H9 (cell line): ENCODE measurements around the gene GPS1. TPM values are rescaled to one million over a fixed set of nuclear protein-coding genes. Genes with fewer than 3 reads are reported as not detected.

Source experiments
- DNase-seq: peaks from one replicate; pipeline ENCODE4 v3.0.0-alpha.2; 2017
- H2AFZ ChIP-seq: one replicate; pipeline ENCODE4 v1.6.1; 2013; ENCODE audit warnings: mild to moderate bottlenecking, low read length, control low read depth, moderate library complexity
- H2AK5ac ChIP-seq: 2 replicates; pipeline ENCODE4 v1.6.1; 2013; ENCODE audit warnings: low read length, control low read depth, mixed read lengths; ENCODE audit not compliant: insufficient read length
- H2BK120ac ChIP-seq: one replicate; pipeline ENCODE4 v1.6.1; 2013; ENCODE audit warnings: low read depth, mild to moderate bottlenecking, low read length, control low read depth, inconsistent platforms; ENCODE audit not compliant: poor library complexity, severe bottlenecking
- H2BK12ac ChIP-seq: 2 replicates; pipeline ENCODE4 v1.6.1; 2013; ENCODE audit warnings: low read length, control low read depth, mixed read lengths, low read depth; ENCODE audit not compliant: insufficient read length
- H2BK15ac ChIP-seq: 2 replicates; pipeline ENCODE4 v1.6.1; 2013; ENCODE audit warnings: low read depth, low read length, control low read depth
- H2BK20ac ChIP-seq: one replicate; pipeline ENCODE4 v1.6.1; 2013; ENCODE audit warnings: low read depth, mild to moderate bottlenecking, low read length, control low read depth, inconsistent platforms; ENCODE audit not compliant: poor library complexity, severe bottlenecking
- H2BK5ac ChIP-seq: 2 replicates; pipeline ENCODE4 v1.6.1; 2013; ENCODE audit warnings: low read length, control low read depth, mixed read lengths; ENCODE audit not compliant: insufficient read length
- H3K14ac ChIP-seq: 2 replicates; pipeline ENCODE4 v1.6.1; 2013; ENCODE audit warnings: low read length, control low read depth; ENCODE audit not compliant: insufficient read depth
- H3K18ac ChIP-seq: 2 replicates; pipeline ENCODE4 v1.6.1; 2013; ENCODE audit warnings: low read depth, mild to moderate bottlenecking, mixed read lengths, low read length, control low read depth; ENCODE audit not compliant: insufficient read length
- H3K23ac ChIP-seq: 2 replicates; pipeline ENCODE4 v1.6.1; 2013; ENCODE audit warnings: low read length, control low read depth, mixed read lengths, low read depth; ENCODE audit not compliant: insufficient read length
- H3K23me2 ChIP-seq: 2 replicates; pipeline ENCODE4 v1.6.1; 2013; ENCODE audit warnings: low read depth, mild to moderate bottlenecking, mixed read lengths, low read length, control low read depth; ENCODE audit not compliant: insufficient read length, poor library complexity, severe bottlenecking
- H3K27ac ChIP-seq: 2 replicates; pipeline ENCODE4 v1.5.1; 2013; ENCODE audit warnings: low read length, control low read depth, mixed read lengths, low read depth; ENCODE audit not compliant: insufficient read length
- H3K27me3 ChIP-seq: 2 replicates; pipeline ENCODE4 v1.6.1; 2013; ENCODE audit warnings: low read length, control low read depth, inconsistent platforms; ENCODE audit not compliant: insufficient read depth
- H3K4ac ChIP-seq: 2 replicates; pipeline ENCODE4 v1.6.1; 2013; ENCODE audit warnings: low read depth, mild to moderate bottlenecking, control low read depth, inconsistent platforms, low read length, moderate library complexity
- H3K4me1 ChIP-seq: 2 replicates; pipeline ENCODE4 v1.6.1; 2013; ENCODE audit warnings: low read length, control low read depth, inconsistent platforms; ENCODE audit not compliant: insufficient read depth
- H3K4me2 ChIP-seq: 2 replicates; pipeline ENCODE4 v1.6.1; 2013; ENCODE audit warnings: low read length, control low read depth, mixed read lengths; ENCODE audit not compliant: insufficient read length, insufficient read depth
- H3K56ac ChIP-seq: 2 replicates; pipeline ENCODE4 v1.6.1; 2013; ENCODE audit warnings: low read depth, mild to moderate bottlenecking, mixed read lengths, low read length, control low read depth; ENCODE audit not compliant: insufficient read length
- H3K79me1 ChIP-seq: 2 replicates; pipeline ENCODE4 v1.6.1; 2013; ENCODE audit warnings: low read depth, mild to moderate bottlenecking, moderate library complexity, low read length, control low read depth, inconsistent platforms; ENCODE audit not compliant: insufficient read depth, poor library complexity, severe bottlenecking
- H3K79me2 ChIP-seq: 2 replicates; pipeline ENCODE4 v1.6.1; 2013; ENCODE audit warnings: low read length, control low read depth, inconsistent platforms; ENCODE audit not compliant: insufficient read depth
- H3K9ac ChIP-seq: 2 replicates; pipeline ENCODE4 v1.6.1; 2013; ENCODE audit warnings: low read length, control low read depth, mixed read lengths; ENCODE audit not compliant: insufficient read length; ENCODE audit errors: extremely low read depth
- H3K9me3 ChIP-seq: one replicate; pipeline ENCODE4 v1.6.1; 2013; ENCODE audit warnings: low read depth, low read length, inconsistent platforms; ENCODE audit not compliant: control insufficient read depth
- H3T11ph ChIP-seq: one replicate; pipeline ENCODE4 v1.6.1; 2013; ENCODE audit warnings: mild to moderate bottlenecking, low read length, control low read depth, inconsistent platforms
- H4K20me1 ChIP-seq: one replicate; pipeline ENCODE4 v1.6.1; 2013; ENCODE audit not compliant: control insufficient read depth, insufficient read length, insufficient read depth
- H4K5ac ChIP-seq: 2 replicates; pipeline ENCODE4 v1.6.1; 2013; ENCODE audit warnings: low read depth, mild to moderate bottlenecking, mixed read lengths, low read length, control low read depth; ENCODE audit not compliant: insufficient read length
- H4K8ac ChIP-seq: replicated peaks from 2 replicates; pipeline ENCODE4 v1.6.1; 2013; ENCODE audit warnings: low read length, control low read depth, mixed read lengths, low read depth; ENCODE audit not compliant: insufficient read length
- H4K91ac ChIP-seq: 2 replicates; pipeline ENCODE4 v1.6.1; 2013; ENCODE audit warnings: low read depth, mild to moderate bottlenecking, moderate library complexity, mixed read lengths, low read length, control low read depth; ENCODE audit not compliant: insufficient read length
- H3K27ac Mint-ChIP-seq, 3 experiments: 2 replicates in 2 of 3; 3 replicates in 1 of 3; pipeline ENCODE4 v1.8.0; 2020 to 2021; ENCODE audit warnings: mixed read lengths in 3 of 3, mild to moderate bottlenecking in 1 of 3, moderate library complexity in 1 of 3
- H3K27me3 Mint-ChIP-seq: 2 replicates; pipeline ENCODE4 v1.8.0; 2021; ENCODE audit warnings: low read depth, mild to moderate bottlenecking, moderate library complexity, mixed read lengths
- H3K36me3 Mint-ChIP-seq, 3 experiments: 2 replicates in 2 of 3; 3 replicates in 1 of 3; pipeline ENCODE4 v1.8.0; 2020 to 2021; ENCODE audit warnings: low read depth in 3 of 3, mixed read lengths in 3 of 3; ENCODE audit not compliant: insufficient read depth in 1 of 3
- H3K4me1 Mint-ChIP-seq, 2 experiments: 2 replicates each; pipeline ENCODE4 v1.8.0; 2020; ENCODE audit warnings: mixed read lengths in 2 of 2
- H3K4me3 Mint-ChIP-seq, 2 experiments: 2 replicates in 1 of 2; 3 replicates in 1 of 2; pipeline ENCODE4 v1.8.0; 2020 to 2021; ENCODE audit warnings: mild to moderate bottlenecking in 2 of 2, mixed read lengths in 2 of 2, moderate library complexity in 1 of 2
- H3K9me3 Mint-ChIP-seq, 2 experiments: 2 replicates in 1 of 2; 3 replicates in 1 of 2; pipeline ENCODE4 v1.8.0; 2020; ENCODE audit warnings: mild to moderate bottlenecking in 2 of 2, mixed read lengths in 2 of 2, moderate library complexity in 1 of 2
- CTCF ChIP-seq: fragments of 200-600 bp; sonication (generic); conservative IDR thresholded peaks from 3 replicates; pipeline ENCODE4 v1.8.0; 2021; ENCODE audit warnings: antibody characterized with exemption, mild to moderate bottlenecking
- WGBS: extraction: QIAGEN DNeasy Blood & Tissue Kit; methylation state at CpG from one replicate; pipeline ENCODE4 v1.1.7; 2013; ENCODE audit warnings: missing lambda C conversion rate, low lambda C conversion rate, mixed read lengths; ENCODE audit not compliant: insufficient read length; ENCODE audit errors: extremely low coverage; 5-methylcytosine and 5-hydroxymethylcytosine counted together
- total RNA-seq: library from RNA; stranded (reverse); gene quantifications from 2 replicates; pipeline ENCODE4 v1.2.1, GENCODE V29; 2021

GPS1 gene
- total RNA-seq, 1 experiment from 2014 or later: 164 TPM

DNA sequence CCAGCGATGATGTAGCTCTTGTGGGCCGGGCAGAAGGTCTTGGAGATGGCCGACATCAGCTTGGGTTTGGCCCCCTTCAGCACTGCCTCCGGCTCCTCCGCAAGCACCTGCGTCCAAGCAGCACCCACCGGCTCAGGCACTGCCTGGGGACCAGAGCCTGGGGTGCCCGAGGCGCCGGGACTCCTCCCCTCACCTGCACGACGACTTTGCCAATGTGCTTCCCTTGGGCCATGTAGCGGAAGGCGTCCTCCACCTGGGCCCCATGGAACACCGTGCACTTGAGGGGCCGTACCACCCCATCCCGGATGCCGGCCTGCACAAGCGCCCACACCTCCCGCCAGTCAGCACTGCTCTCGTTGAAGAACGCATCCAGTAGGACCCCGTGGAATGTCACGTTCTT, 31.3 kb downstream of the GPS1 start:
- H2BK12ac ChIP-seq: no peak overlapping the region
- no peak overlapping the region for H2AK5ac ChIP-seq
- no peak overlapping the region for H3K14ac ChIP-seq
- H4K91ac ChIP-seq: no peak overlapping the region
- no peak overlapping the region for H2AFZ ChIP-seq
- no peak overlapping the region for H3K4ac ChIP-seq
- no peak overlapping the region for H3T11ph ChIP-seq
- H3K56ac ChIP-seq: no peak overlapping the region
- H3K27ac Mint-ChIP-seq: no peak overlapping the region
- H2BK15ac ChIP-seq: no peak overlapping the region
- H4K8ac ChIP-seq: no peak overlapping the region
- no peaks in the 10 kb centered on the region for H3K27me3 Mint-ChIP-seq
- DNase-seq: no peak
- H4K5ac ChIP-seq: no peak overlapping the region
- H3K18ac ChIP-seq: no peak overlapping the region
- WGBS: no CpG with 5 or more reads among the region's 24 CpGs
- H3K4me1 ChIP-seq: no peaks in the 10 kb centered on the region
- H3K9me3 ChIP-seq: no peaks in the 10 kb centered on the region
- no peak overlapping the region for H3K27ac ChIP-seq
- H3K4me3 Mint-ChIP-seq: no peak overlapping the region
- H3K9ac ChIP-seq: no peak overlapping the region
- no peaks in the 10 kb centered on the region for H3K79me2 ChIP-seq
- no peak for TF ChIP-seq CTCF
- no peak overlapping the region for H2BK5ac ChIP-seq
- no peak overlapping the region for H2BK20ac ChIP-seq
- no peaks in the 10 kb centered on the region for H3K9me3 Mint-ChIP-seq
- H3K4me1 Mint-ChIP-seq: no peaks in the 10 kb centered on the region; a peak in 1 of 4 replicates
- no peaks in the 10 kb centered on the region for H4K20me1 ChIP-seq
- H3K4me2 ChIP-seq: no peak overlapping the region
- H3K36me3 Mint-ChIP-seq: peaks cover 24 to 78% (median 66%) of the 10 kb centered on the region in 3 experiments; a peak in 6 of 7 replicates
- H3K27me3 ChIP-seq: no peaks in the 10 kb centered on the region
- H3K23ac ChIP-seq: no peak overlapping the region
- no peaks in the 10 kb centered on the region for H3K23me2 ChIP-seq
- H2BK120ac ChIP-seq: no peak overlapping the region
- no peaks in the 10 kb centered on the region for H3K79me1 ChIP-seq
